Activated CD4-positive, alpha-beta memory T cell treated with anti-CD3 and anti-CD28 coated beads for 36 hours (primary cell): ENCODE results near the gene MRPL36. TPM values are rescaled to one million over a fixed set of nuclear protein-coding genes. Genes with fewer than 3 reads are reported as not detected.
A peak's percentile ranks its signal among the peaks of the same experiment; 100 is the strongest.
"Not testable (repeated sequence)": the region's sequence is repeated elsewhere in the genome, so short reads cannot be mapped to it uniquely, and the experiment has no call there.

Source experiments
- CTCF ChIA-PET: fragments of 350-600 bp; sonication (Branson Sonifier 250); formaldehyde crosslinking; loops from one replicate; lab custom pipeline; 2021; ENCODE audit warnings: antibody characterized with exemption, inconsistent platforms; lab: Charles Lee
- POLR2A ChIA-PET: fragments of 350-600 bp; sonication (Branson Sonifier 250); formaldehyde crosslinking; loops from one replicate; lab custom pipeline; 2021; ENCODE audit warnings: antibody characterized with exemption; lab: Charles Lee
- DNase-seq: peaks from one replicate; pipeline ENCODE4 v3.0.0-alpha.2; 2020
- H3K27ac Mint-ChIP-seq: one replicate; pipeline ENCODE4 v1.8.0; 2021; ENCODE audit warnings: mixed read lengths
- H3K27me3 Mint-ChIP-seq: one replicate; pipeline ENCODE4 v1.8.0; 2021; ENCODE audit warnings: mixed read lengths
- H3K36me3 Mint-ChIP-seq: one replicate; pipeline ENCODE4 v1.8.0; 2021; ENCODE audit warnings: mixed read lengths
- H3K4me1 Mint-ChIP-seq: one replicate; pipeline ENCODE4 v1.8.0; 2021; ENCODE audit warnings: low read depth, mixed read lengths
- H3K4me3 Mint-ChIP-seq: one replicate; pipeline ENCODE4 v1.8.0; 2021; ENCODE audit warnings: mild to moderate bottlenecking, mixed read lengths
- H3K9me3 Mint-ChIP-seq: one replicate; pipeline ENCODE4 v1.8.0; 2021; ENCODE audit warnings: mixed read lengths
- intact Hi-C: fragments of 100-400 bp; cut with micrococcal nuclease; formaldehyde crosslinking; loops from one replicate; pipeline ENCODE4 v1.15.1; 2023
- total RNA-seq, 2 experiments: library from RNA; stranded (reverse); gene quantifications; one replicate each; pipeline ENCODE4 v1.2.3, GENCODE V29; 2021

The MRPL36 gene
- total RNA-seq, 2 experiments from 2014 or later = 60.8 to 64.7 TPM

GRCh38 chr5:1789834-1790471 is 9.7 kb downstream of the MRPL36 start:
- DNase-seq = no peak
- H3K27me3 Mint-ChIP-seq = peaks cover 2% of the 10 kb centered on the region
- no peaks in the 10 kb centered on the region for H3K9me3 Mint-ChIP-seq
- peaks cover 58% of the 10 kb centered on the region for H3K4me1 Mint-ChIP-seq
- peaks cover 4% of the 10 kb centered on the region for H3K36me3 Mint-ChIP-seq
- POLR2A ChIA-PET = interaction anchor here (1.1 kb wide), 2 partner anchors 9 to 10 kb away, joined by 3 to 4 read pairs; no protein-coding TSS in a partner anchor
- intact Hi-C loops = loop anchor here (5.0 kb wide), 3 partner anchors 268 to 1518 kb away; partner anchors contain the start of genes LPCAT1 and PDCD6
- CTCF ChIA-PET = interaction anchor here (1.0 kb wide), 2 partner anchors 28 to 54 kb away, joined by 3 read pairs; no protein-coding TSS in a partner anchor
- H3K27ac Mint-ChIP-seq = peak overlapping the region; percentile 47
- no peak overlapping the region for H3K4me3 Mint-ChIP-seq

GRCh38 chr5:1789438-1789833 is 10.2 kb downstream of the MRPL36 start:
- intact Hi-C loops, H3K9me3 Mint-ChIP-seq, H3K36me3 Mint-ChIP-seq, H3K4me3 Mint-ChIP-seq, H3K27me3 Mint-ChIP-seq: not testable (repeated sequence)
- ChIA-PET POLR2A (interaction anchor here (1.1 kb wide), 2 partner anchors 10 to 11 kb away, joined by 3 to 4 read pairs; no protein-coding TSS in a partner anchor), CTCF (interaction anchor here (1.0 kb wide), 1 partner anchor 54 kb away, joined by 3 read pairs; no protein-coding TSS in a partner anchor)
- Mint-ChIP-seq H3K4me1 (peaks cover 53% of the 10 kb centered on the region), H3K27ac (peak overlapping the region; percentile 47)
- peak; percentile 59 for DNase-seq

GRCh38 chr5:1788828-1789227 is 10.8 kb downstream of the MRPL36 start:
- Mint-ChIP-seq H3K36me3 (peaks cover 4% of the 10 kb centered on the region), H3K4me3 (no peak overlapping the region), H3K27me3 (peaks cover 2% of the 10 kb centered on the region), H3K4me1 (peaks cover 48% of the 10 kb centered on the region), H3K27ac (peak overlapping the region; percentile 11), H3K9me3 (no peaks in the 10 kb centered on the region)
- intact Hi-C loops = no loop called here
- no peak for DNase-seq
- POLR2A ChIA-PET = no interaction called here
- CTCF ChIA-PET = interaction anchor here (0.7 to 1.0 kb wide), 2 partner anchors 10 to 19 kb away, joined by 3 read pairs; no protein-coding TSS in a partner anchor

DNA sequence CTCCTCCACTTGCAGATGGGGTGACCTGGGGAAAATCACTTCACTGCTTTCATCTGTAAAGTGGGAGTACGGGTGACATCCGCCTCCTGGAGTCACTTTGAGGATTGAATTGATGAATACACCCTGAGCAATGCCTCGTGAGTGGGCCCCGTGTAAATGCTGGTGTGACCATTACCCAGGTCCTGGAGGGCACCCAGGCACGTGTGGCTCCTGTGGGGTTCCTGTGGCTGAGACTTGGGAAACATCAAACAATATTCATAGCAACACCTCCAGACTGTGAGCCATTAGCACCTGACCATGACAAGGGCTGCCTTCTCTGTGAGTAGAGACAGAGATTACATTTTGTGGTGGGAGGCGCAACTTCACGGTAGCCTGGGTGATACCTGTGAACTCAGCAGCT is 11.4 kb downstream of the MRPL36 start:
- peaks cover 2% of the 10 kb centered on the region for H3K27me3 Mint-ChIP-seq
- ChIA-PET CTCF (interaction anchor here (0.7 to 1.0 kb wide), 2 partner anchors 11 to 20 kb away, joined by 3 read pairs; no protein-coding TSS in a partner anchor), POLR2A (no interaction called here)
- no peak overlapping the region for H3K27ac Mint-ChIP-seq
- no peak overlapping the region for H3K4me3 Mint-ChIP-seq
- intact Hi-C loops = no loop called here
- H3K4me1 Mint-ChIP-seq = peaks cover 42% of the 10 kb centered on the region
- DNase-seq = no peak
- H3K9me3 Mint-ChIP-seq = no peaks in the 10 kb centered on the region
- H3K36me3 Mint-ChIP-seq = peaks cover 4% of the 10 kb centered on the region

DNA sequence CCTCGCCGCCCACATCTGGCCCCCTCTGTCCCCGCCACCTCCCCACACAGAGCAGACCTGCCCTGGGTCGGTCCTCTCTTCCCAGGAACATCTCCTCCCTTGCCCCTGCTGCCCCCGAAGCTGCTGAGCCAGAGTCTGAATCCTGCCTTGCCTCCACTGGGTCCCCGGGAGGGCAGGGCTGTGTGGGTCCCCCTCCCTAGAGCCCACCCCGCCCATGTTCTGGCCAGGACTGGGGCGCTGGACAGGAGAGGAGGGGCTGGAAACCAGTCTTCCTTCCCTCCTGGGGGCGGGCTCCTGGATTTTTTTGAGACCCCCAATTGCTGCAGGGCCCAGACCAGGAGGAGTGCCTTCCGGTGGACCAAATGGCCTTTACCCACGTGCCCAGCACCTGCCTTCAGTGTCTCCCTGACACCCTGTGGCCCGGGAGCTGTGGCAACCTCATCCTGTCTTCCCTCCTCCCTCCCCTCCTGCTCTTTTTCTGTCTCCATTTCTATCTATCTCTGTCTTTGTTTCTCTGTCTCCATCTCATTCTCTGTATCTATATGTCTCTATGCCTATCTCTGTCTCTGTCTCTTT is 12.1 kb downstream of the MRPL36 start:
- peaks cover 37% of the 10 kb centered on the region for H3K4me1 Mint-ChIP-seq
- DNase-seq = no peak

GRCh38 chr5:1786621-1787471 is 12.8 kb downstream of the MRPL36 start:
- ChIA-PET POLR2A (no interaction called here), CTCF (no interaction called here)
- no peaks in the 10 kb centered on the region for H3K9me3 Mint-ChIP-seq
- no peak for DNase-seq
- peaks cover 31% of the 10 kb centered on the region for H3K4me1 Mint-ChIP-seq
- H3K27ac Mint-ChIP-seq = no peak overlapping the region
- no peak overlapping the region for H3K4me3 Mint-ChIP-seq
- intact Hi-C loops = no loop called here
- H3K36me3 Mint-ChIP-seq = no peaks in the 10 kb centered on the region
- H3K27me3 Mint-ChIP-seq = no peaks in the 10 kb centered on the region

More for the DNA sequence above, 12.1 kb downstream of the MRPL36 start:
- H3K36me3 Mint-ChIP-seq = no peaks in the 10 kb centered on the region
- H3K9me3 Mint-ChIP-seq = no peaks in the 10 kb centered on the region
- intact Hi-C loops = no loop called here
- POLR2A ChIA-PET = no interaction called here
- no peak overlapping the region for H3K4me3 Mint-ChIP-seq
- no peak overlapping the region for H3K27ac Mint-ChIP-seq
- CTCF ChIA-PET = no interaction called here
- H3K27me3 Mint-ChIP-seq = no peaks in the 10 kb centered on the region

DNA sequence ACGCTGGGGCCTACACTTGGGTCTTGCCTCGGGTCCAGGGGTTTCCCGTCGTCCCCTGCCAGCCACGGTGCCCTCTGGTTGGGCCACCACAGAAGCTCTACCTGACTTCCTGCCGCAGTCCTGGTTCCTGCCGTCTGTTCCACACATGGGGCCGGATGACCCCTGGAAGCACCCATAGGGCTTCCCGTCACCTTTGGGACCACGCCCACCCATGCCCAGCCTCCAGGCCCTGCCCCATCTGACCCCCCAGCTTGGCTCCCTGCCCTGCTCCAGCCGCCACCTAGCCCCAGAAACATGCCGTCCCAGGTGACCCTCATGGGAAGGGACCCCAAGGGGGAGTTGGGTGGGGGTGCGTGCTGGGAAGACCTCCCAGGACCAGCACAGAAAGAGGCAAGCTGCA is 13.7 kb downstream of the MRPL36 start:
- Mint-ChIP-seq H3K36me3 (no peaks in the 10 kb centered on the region), H3K4me3 (no peak overlapping the region), H3K27ac (no peak overlapping the region), H3K4me1 (peaks cover 24% of the 10 kb centered on the region), H3K9me3 (no peaks in the 10 kb centered on the region), H3K27me3 (no peaks in the 10 kb centered on the region)
- no peak for DNase-seq
- ChIA-PET POLR2A (no interaction called here), CTCF (no interaction called here)
- intact Hi-C loops = no loop called here

GRCh38 chr5:1785062-1785461 is 14.6 kb downstream of the MRPL36 start:
- H3K4me3 Mint-ChIP-seq = no peak overlapping the region
- H3K4me1 Mint-ChIP-seq = peaks cover 17% of the 10 kb centered on the region
- CTCF ChIA-PET = no interaction called here

GRCh38 chr5:1784197-1785050 is 15.2 kb downstream of the MRPL36 start:
- Mint-ChIP-seq H3K27ac (no peak overlapping the region), H3K9me3 (no peaks in the 10 kb centered on the region), H3K4me1 (peaks cover 10% of the 10 kb centered on the region), H3K4me3 (no peak overlapping the region), H3K27me3 (no peaks in the 10 kb centered on the region), H3K36me3 (no peaks in the 10 kb centered on the region)
- ChIA-PET CTCF (no interaction called here), POLR2A (no interaction called here)
- DNase-seq = no peak
- intact Hi-C loops = no loop called here

More at GRCh38 chr5:1785062-1785461, 14.6 kb downstream of the MRPL36 start:
- DNase-seq = no peak
- POLR2A ChIA-PET = no interaction called here
- H3K36me3 Mint-ChIP-seq = no peaks in the 10 kb centered on the region
- H3K27ac Mint-ChIP-seq = no peak overlapping the region
- no peaks in the 10 kb centered on the region for H3K9me3 Mint-ChIP-seq
- intact Hi-C loops = no loop called here
- no peaks in the 10 kb centered on the region for H3K27me3 Mint-ChIP-seq

GRCh38 chr5:1783216-1783554 is 16.5 kb downstream of the MRPL36 start:
- peaks cover 1% of the 10 kb centered on the region for H3K4me1 Mint-ChIP-seq
- no peaks in the 10 kb centered on the region for H3K36me3 Mint-ChIP-seq
- ChIA-PET POLR2A (no interaction called here), CTCF (no interaction called here)
- H3K4me3 Mint-ChIP-seq = no peak overlapping the region
- no peaks in the 10 kb centered on the region for H3K27me3 Mint-ChIP-seq
- H3K27ac Mint-ChIP-seq = no peak overlapping the region
- intact Hi-C loops = no loop called here
- no peak for DNase-seq
- H3K9me3 Mint-ChIP-seq = no peaks in the 10 kb centered on the region

GRCh38 chr5:1782385-1783215 is 17.0 kb downstream of the MRPL36 start:
- ChIA-PET POLR2A (no interaction called here), CTCF (no interaction called here)
- DNase-seq = no peak
- H3K4me3 Mint-ChIP-seq = no peak overlapping the region
- H3K4me1 Mint-ChIP-seq = peaks cover 1% of the 10 kb centered on the region
- H3K9me3 Mint-ChIP-seq = no peaks in the 10 kb centered on the region
- no peak overlapping the region for H3K27ac Mint-ChIP-seq
- intact Hi-C loops = no loop called here
- no peaks in the 10 kb centered on the region for H3K27me3 Mint-ChIP-seq
- no peaks in the 10 kb centered on the region for H3K36me3 Mint-ChIP-seq
